Suppressor macrophage treated with lipopolysaccharide for 4 hours (primary cell): ENCODE data around the gene CAMKV.
A peak's percentile ranks its signal among the peaks of the same experiment; 100 is the strongest.

Experiments used
- DNase-seq: peaks from one replicate; pipeline ENCODE4 v3.0.0-alpha.2; 2020

CAMKV gene

GRCh38 chr3:49895791-49896190 is 26.1 kb upstream of the CAMKV start:
- DNase-seq, result no peak

- no peak for DNase-seq
These were observed 19.6 kb upstream of the CAMKV start for GRCh38 chr3:49889296-49889695.

GRCh38 chr3:49886922-49887265 is 17.2 kb upstream of the CAMKV start:
- no peak for DNase-seq

GRCh38 chr3:49883998-49884397 is 14.3 kb upstream of the CAMKV start:
- no peak for DNase-seq

GRCh38 chr3:49882166-49882565 is 12.5 kb upstream of the CAMKV start:
- DNase-seq, result no peak

GRCh38 chr3:49880581-49881315 is 11.0 kb upstream of the CAMKV start:
- no peak for DNase-seq

GRCh38 chr3:49879721-49880120 is 10.0 kb upstream of the CAMKV start:
- no peak for DNase-seq

- DNase-seq, result no peak
These were observed 9.0 kb upstream of the CAMKV start for GRCh38 chr3:49878686-49879085.

GRCh38 chr3:49877716-49878115 is 8.0 kb upstream of the CAMKV start:
- no peak for DNase-seq

GRCh38 chr3:49876567-49876966 is 6.9 kb upstream of the CAMKV start:
- DNase-seq, result no peak

- no peak for DNase-seq
These were observed 3.9 kb upstream of the CAMKV start for GRCh38 chr3:49873623-49874022.

GRCh38 chr3:49872801-49873281 is 3.1 kb upstream of the CAMKV start:
- no peak for DNase-seq

- DNase-seq, result no peak
These were observed 1.9 kb upstream of the CAMKV start for GRCh38 chr3:49871531-49872153.

GRCh38 chr3:49868862-49869466 is 742 bp downstream of the CAMKV start:
- no peak for DNase-seq

GRCh38 chr3:49867871-49868321 is 1.8 kb downstream of the CAMKV start:
- peak; percentile 13 for DNase-seq

GRCh38 chr3:49867400-49867799 is 2.3 kb downstream of the CAMKV start:
- no peak for DNase-seq

GRCh38 chr3:49865198-49865784 is 4.4 kb downstream of the CAMKV start:
- no peak for DNase-seq

- no peak for DNase-seq
These were observed 5.2 kb downstream of the CAMKV start for GRCh38 chr3:49864505-49864904.

- DNase-seq, result no peak
These were observed 10.0 kb downstream of the CAMKV start for GRCh38 chr3:49859576-49860305.

GRCh38 chr3:49856181-49857005 is 13.3 kb downstream of the CAMKV start, which contains the start of gene TRAIP:
Gene TRAIP, minus strand, starts transcription at chr3:49856564. Its CDS starts 111 bp downstream, at chr3:49856453.
- peak; percentile 98 for DNase-seq

GRCh38 chr3:49855662-49856061 is 14.0 kb downstream of the CAMKV start:
- DNase-seq, result no peak

- no peak for DNase-seq
These were observed 24.0 kb downstream of the CAMKV start for GRCh38 chr3:49845694-49846093.
